Activated CD4-positive, alpha-beta memory T cell treated with anti-CD3 and anti-CD28 coated beads for 36 hours (primary cell): ENCODE data around the gene CACNA1D. TPM values are rescaled to one million over a fixed set of nuclear protein-coding genes. Genes with fewer than 3 reads are reported as not detected.

Source experiments
- CTCF ChIA-PET: fragments of 350-600 bp; sonication (Branson Sonifier 250); formaldehyde crosslinking; loops from one replicate; lab custom pipeline; 2021; ENCODE audit warnings: antibody characterized with exemption, inconsistent platforms; lab: Charles Lee
- POLR2A ChIA-PET: fragments of 350-600 bp; sonication (Branson Sonifier 250); formaldehyde crosslinking; loops from one replicate; lab custom pipeline; 2021; ENCODE audit warnings: antibody characterized with exemption; lab: Charles Lee
- DNase-seq: peaks from one replicate; pipeline ENCODE4 v3.0.0-alpha.2; 2020
- H3K27ac Mint-ChIP-seq: one replicate; pipeline ENCODE4 v1.8.0; 2021; ENCODE audit warnings: mixed read lengths
- H3K27me3 Mint-ChIP-seq: one replicate; pipeline ENCODE4 v1.8.0; 2021; ENCODE audit warnings: mixed read lengths
- H3K36me3 Mint-ChIP-seq: one replicate; pipeline ENCODE4 v1.8.0; 2021; ENCODE audit warnings: mixed read lengths
- H3K4me1 Mint-ChIP-seq: one replicate; pipeline ENCODE4 v1.8.0; 2021; ENCODE audit warnings: low read depth, mixed read lengths
- H3K4me3 Mint-ChIP-seq: one replicate; pipeline ENCODE4 v1.8.0; 2021; ENCODE audit warnings: mild to moderate bottlenecking, mixed read lengths
- H3K9me3 Mint-ChIP-seq: one replicate; pipeline ENCODE4 v1.8.0; 2021; ENCODE audit warnings: mixed read lengths
- intact Hi-C: fragments of 100-400 bp; cut with micrococcal nuclease; formaldehyde crosslinking; loops from one replicate; pipeline ENCODE4 v1.15.1; 2023
- total RNA-seq, 2 experiments: library from RNA; stranded (reverse); gene quantifications; one replicate each; pipeline ENCODE4 v1.2.3, GENCODE V29; 2021

Gene CACNA1D
- total RNA-seq, 2 experiments from 2014 or later = 0.24 to 0.53 TPM

GRCh38 chr3:53496984-53497383, 2.6 kb downstream of the CACNA1D start:
- CTCF ChIA-PET = no interaction called here
- DNase-seq = no peak
- no peaks in the 10 kb centered on the region for H3K36me3 Mint-ChIP-seq
- peaks cover 38% of the 10 kb centered on the region for H3K27me3 Mint-ChIP-seq
- H3K9me3 Mint-ChIP-seq = no peaks in the 10 kb centered on the region
- H3K27ac Mint-ChIP-seq = no peak overlapping the region
- POLR2A ChIA-PET = no interaction called here
- intact Hi-C loops = loop anchor here (5.0 kb wide), 1 partner anchor 120 kb away; no protein-coding TSS in a partner anchor
- no peak overlapping the region for H3K4me3 Mint-ChIP-seq
- H3K4me1 Mint-ChIP-seq = peaks cover 13% of the 10 kb centered on the region

DNA sequence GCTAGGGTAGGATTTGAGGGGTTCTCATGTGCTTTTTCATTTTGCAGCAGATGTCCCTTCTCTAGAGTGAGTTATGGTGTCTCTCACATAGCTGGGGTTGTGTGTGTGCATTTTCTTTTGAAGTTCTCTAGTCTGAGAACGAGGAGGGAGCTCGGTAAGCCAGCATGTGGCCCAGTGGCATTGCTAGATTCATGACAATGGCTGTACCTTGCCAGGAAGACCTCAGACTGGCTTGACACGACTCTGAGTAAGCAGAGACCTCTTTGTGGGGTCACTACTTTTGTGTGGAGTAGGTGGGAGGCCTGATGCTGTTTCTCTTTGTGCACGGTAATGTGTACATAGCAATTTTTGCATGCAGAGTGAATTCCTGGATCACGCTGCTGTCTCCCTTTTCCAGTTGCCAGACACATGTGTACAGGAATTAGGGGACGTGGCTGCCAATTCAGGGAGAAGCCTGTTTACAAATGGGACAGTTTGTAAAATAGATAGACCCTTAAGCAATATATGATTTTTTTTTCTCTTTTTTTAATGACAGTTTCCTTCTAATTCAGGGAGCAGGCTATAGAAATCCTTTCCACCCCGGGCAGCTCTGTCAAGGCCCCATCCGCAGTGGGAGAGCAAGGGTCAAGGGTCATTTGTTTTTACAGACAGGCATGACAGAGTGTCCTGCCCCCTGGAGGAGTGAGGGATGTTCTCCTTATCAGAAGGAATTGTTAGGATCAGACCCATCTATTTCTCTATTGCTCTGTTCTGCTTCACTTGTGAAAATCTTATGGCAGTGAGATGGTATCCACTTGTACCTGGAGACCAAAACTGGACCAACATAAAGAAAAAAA, 4.6 kb downstream of the CACNA1D start:
- POLR2A ChIA-PET = no interaction called here
- no peaks in the 10 kb centered on the region for H3K9me3 Mint-ChIP-seq
- CTCF ChIA-PET = interaction anchor here (1.4 kb wide), 1 partner anchor 14 kb away, joined by 3 read pairs; no protein-coding TSS in a partner anchor
- H3K4me3 Mint-ChIP-seq = no peak overlapping the region
- peaks cover 9% of the 10 kb centered on the region for H3K4me1 Mint-ChIP-seq
- H3K36me3 Mint-ChIP-seq = no peaks in the 10 kb centered on the region
- intact Hi-C loops = loop anchor here (5.0 kb wide), 1 partner anchor 122 kb away; no protein-coding TSS in a partner anchor
- no peak overlapping the region for H3K27ac Mint-ChIP-seq
- H3K27me3 Mint-ChIP-seq = peaks cover 27% of the 10 kb centered on the region
- DNase-seq = no peak

DNA sequence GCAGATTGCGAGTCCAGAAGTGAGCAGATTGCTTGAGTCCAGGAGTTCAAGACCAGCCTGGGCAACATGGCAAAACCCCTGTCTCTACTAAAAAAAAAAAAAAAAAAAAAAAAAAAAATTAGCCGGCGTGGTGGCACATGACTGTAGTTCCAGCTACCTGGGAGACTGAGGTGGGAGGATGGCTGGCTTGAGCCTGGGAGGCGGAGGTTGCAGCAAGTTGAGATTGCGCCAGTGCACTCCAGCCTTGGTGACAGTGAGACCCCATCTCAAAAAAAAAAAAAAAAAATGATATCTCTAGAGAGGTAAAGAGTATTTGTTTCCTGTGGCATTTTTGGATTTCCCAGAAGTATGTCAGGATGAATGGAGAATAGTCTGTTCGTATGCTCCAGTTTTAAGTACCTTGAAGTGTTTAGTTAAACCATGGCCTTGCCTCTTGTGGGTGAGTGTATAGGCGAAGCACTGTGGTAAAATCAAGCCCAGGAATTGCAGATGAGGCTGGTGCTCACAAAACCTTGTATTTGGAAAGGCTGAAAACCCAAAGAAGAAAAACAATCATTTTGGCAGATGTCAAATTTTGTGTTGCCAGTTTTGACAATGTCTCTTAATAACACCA, 5.9 kb downstream of the CACNA1D start:
- CTCF ChIA-PET = no interaction called here
- DNase-seq = no peak
- H3K27ac Mint-ChIP-seq = no peak overlapping the region
- no peaks in the 10 kb centered on the region for H3K9me3 Mint-ChIP-seq
- H3K4me1 Mint-ChIP-seq = peaks cover 6% of the 10 kb centered on the region
- no peak overlapping the region for H3K4me3 Mint-ChIP-seq
- no peaks in the 10 kb centered on the region for H3K36me3 Mint-ChIP-seq
- H3K27me3 Mint-ChIP-seq = peaks cover 24% of the 10 kb centered on the region
- POLR2A ChIA-PET = no interaction called here
- intact Hi-C loops = no loop called here

DNA sequence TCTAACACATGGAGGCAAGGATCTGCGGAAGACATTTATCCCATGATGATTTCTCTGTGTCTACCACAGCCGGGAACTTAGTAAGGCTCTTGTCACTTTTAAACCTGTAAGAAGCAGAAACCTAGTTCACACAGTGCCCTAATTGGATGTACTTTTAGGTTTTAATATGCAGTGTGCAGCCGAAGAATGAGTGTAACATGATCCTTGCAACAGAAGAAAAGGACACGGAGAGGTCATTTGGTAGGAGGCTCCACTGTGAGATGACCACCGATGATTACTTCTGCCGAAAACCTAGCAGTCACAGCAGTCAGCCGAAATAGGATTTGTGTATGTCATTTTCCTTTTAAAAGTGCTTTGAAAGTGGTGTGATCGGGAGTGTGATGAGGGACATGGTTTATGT, 6.8 kb downstream of the CACNA1D start:
- Mint-ChIP-seq H3K4me3 (no peak overlapping the region), H3K27me3 (peaks cover 26% of the 10 kb centered on the region)
- intact Hi-C loops = no loop called here

GRCh38 chr3:53502737-53503136, 8.3 kb downstream of the CACNA1D start:
- no peaks in the 10 kb centered on the region for H3K4me1 Mint-ChIP-seq
- H3K36me3 Mint-ChIP-seq = no peaks in the 10 kb centered on the region
- no peak overlapping the region for H3K27ac Mint-ChIP-seq
- DNase-seq = no peak
- intact Hi-C loops = no loop called here
- CTCF ChIA-PET = interaction anchor here (1.1 kb wide), 1 partner anchor 11 kb away, joined by 3 read pairs; no protein-coding TSS in a partner anchor
- POLR2A ChIA-PET = interaction anchor here (1.2 kb wide), 1 partner anchor 10 kb away, joined by 3 read pairs; no protein-coding TSS in a partner anchor
- no peak overlapping the region for H3K4me3 Mint-ChIP-seq
- H3K27me3 Mint-ChIP-seq = peaks cover 13% of the 10 kb centered on the region
- H3K9me3 Mint-ChIP-seq = no peaks in the 10 kb centered on the region

More for the DNA sequence above, 6.8 kb downstream of the CACNA1D start:
- Mint-ChIP-seq H3K4me1 (no peaks in the 10 kb centered on the region), H3K9me3 (no peaks in the 10 kb centered on the region), H3K36me3 (no peaks in the 10 kb centered on the region), H3K27ac (no peak overlapping the region)
- DNase-seq = no peak
- CTCF ChIA-PET = no interaction called here
- POLR2A ChIA-PET = no interaction called here

DNA sequence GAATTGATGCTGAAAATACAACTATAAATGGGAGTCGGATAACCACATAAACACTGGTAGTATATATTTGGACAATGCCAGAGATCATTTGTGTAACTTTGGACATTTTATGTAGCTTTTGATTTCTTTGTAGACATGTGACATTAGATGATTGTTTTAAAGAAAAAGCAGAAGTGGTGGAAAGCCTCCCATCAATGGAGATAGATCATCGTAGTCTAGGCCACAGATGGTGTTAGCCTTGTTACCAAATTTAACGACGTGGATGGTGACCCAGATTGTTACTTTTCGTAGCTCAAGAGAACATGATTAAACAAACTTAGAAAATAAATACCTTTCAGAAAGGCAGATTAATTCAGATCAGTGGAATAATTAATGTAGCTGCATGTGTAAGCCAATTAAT, 8.8 kb downstream of the CACNA1D start:
- no peaks in the 10 kb centered on the region for H3K9me3 Mint-ChIP-seq
- no peak overlapping the region for H3K27ac Mint-ChIP-seq
- DNase-seq = no peak
- intact Hi-C loops = no loop called here
- ChIA-PET POLR2A (interaction anchor here (1.2 kb wide), 1 partner anchor 10 kb away, joined by 3 read pairs; no protein-coding TSS in a partner anchor), CTCF (interaction anchor here (0.7 to 1.2 kb wide), 2 partner anchors 10 to 20 kb away, joined by 4 to 5 read pairs; no protein-coding TSS in a partner anchor)
- no peak overlapping the region for H3K4me3 Mint-ChIP-seq
- no peaks in the 10 kb centered on the region for H3K36me3 Mint-ChIP-seq
- peaks cover 11% of the 10 kb centered on the region for H3K27me3 Mint-ChIP-seq
- no peaks in the 10 kb centered on the region for H3K4me1 Mint-ChIP-seq

- Mint-ChIP-seq H3K27ac (no peak overlapping the region), H3K36me3 (no peaks in the 10 kb centered on the region), H3K27me3 (peaks cover 14% of the 10 kb centered on the region), H3K4me3 (no peak overlapping the region), H3K4me1 (no peaks in the 10 kb centered on the region), H3K9me3 (no peaks in the 10 kb centered on the region)
- intact Hi-C loops = no loop called here
- ChIA-PET POLR2A (no interaction called here), CTCF (no interaction called here)
- DNase-seq = no peak
These were observed 11.8 kb downstream of the CACNA1D start for GRCh38 chr3:53506110-53506762.

- H3K4me1 Mint-ChIP-seq = no peaks in the 10 kb centered on the region
- no peaks in the 10 kb centered on the region for H3K36me3 Mint-ChIP-seq
- CTCF ChIA-PET = no interaction called here
- no peak overlapping the region for H3K4me3 Mint-ChIP-seq
- intact Hi-C loops = no loop called here
- POLR2A ChIA-PET = no interaction called here
- DNase-seq = no peak
- H3K27ac Mint-ChIP-seq = no peak overlapping the region
- no peaks in the 10 kb centered on the region for H3K9me3 Mint-ChIP-seq
- H3K27me3 Mint-ChIP-seq = peaks cover 14% of the 10 kb centered on the region
These were observed 12.3 kb downstream of the CACNA1D start for GRCh38 chr3:53506763-53507145.

GRCh38 chr3:53509494-53509893, 15.1 kb downstream of the CACNA1D start:
- Mint-ChIP-seq H3K36me3 (no peaks in the 10 kb centered on the region), H3K27me3 (peaks cover 24% of the 10 kb centered on the region), H3K27ac (no peak overlapping the region), H3K9me3 (no peaks in the 10 kb centered on the region), H3K4me3 (no peak overlapping the region), H3K4me1 (no peaks in the 10 kb centered on the region)
- intact Hi-C loops = no loop called here
- POLR2A ChIA-PET = no interaction called here
- CTCF ChIA-PET = interaction anchor here (1.0 kb wide), 1 partner anchor 135 kb away, joined by 3 read pairs; no protein-coding TSS in a partner anchor
- DNase-seq = no peak

- no peaks in the 10 kb centered on the region for H3K9me3 Mint-ChIP-seq
- no peak for DNase-seq
- ChIA-PET CTCF (no interaction called here), POLR2A (no interaction called here)
- H3K27me3 Mint-ChIP-seq = peaks cover 24% of the 10 kb centered on the region
- intact Hi-C loops = loop anchor here (5.0 kb wide), 1 partner anchor 288 kb away; no protein-coding TSS in a partner anchor
- no peak overlapping the region for H3K4me3 Mint-ChIP-seq
- H3K4me1 Mint-ChIP-seq = no peaks in the 10 kb centered on the region
- no peaks in the 10 kb centered on the region for H3K36me3 Mint-ChIP-seq
- no peak overlapping the region for H3K27ac Mint-ChIP-seq
These were observed 16.1 kb downstream of the CACNA1D start for GRCh38 chr3:53510508-53510907.

DNA sequence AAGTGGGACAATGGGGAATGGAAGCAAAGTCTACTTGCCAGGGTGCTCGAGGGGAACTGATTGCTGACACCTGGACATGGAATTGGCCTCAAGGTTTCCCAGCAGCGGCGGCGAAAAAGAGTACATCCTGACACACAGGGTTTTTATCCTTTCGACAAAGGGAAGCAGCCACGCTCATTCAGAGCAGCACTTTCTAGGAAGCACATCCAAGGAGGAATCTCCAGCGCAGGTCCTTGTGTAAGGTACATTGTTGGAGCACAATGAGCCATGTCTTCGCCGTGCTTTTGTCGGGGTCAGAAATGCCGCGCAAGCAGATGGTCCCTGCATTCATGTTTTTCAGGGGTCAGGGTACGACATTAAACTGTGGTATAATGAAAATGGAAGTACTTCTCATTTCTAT, 16.8 kb downstream of the CACNA1D start:
- no peaks in the 10 kb centered on the region for H3K9me3 Mint-ChIP-seq
- H3K36me3 Mint-ChIP-seq = no peaks in the 10 kb centered on the region
- POLR2A ChIA-PET = no interaction called here
- no peak for DNase-seq
- intact Hi-C loops = loop anchor here (5.0 kb wide), 1 partner anchor 289 kb away; no protein-coding TSS in a partner anchor
- no peak overlapping the region for H3K4me3 Mint-ChIP-seq
- CTCF ChIA-PET = no interaction called here
- no peak overlapping the region for H3K27ac Mint-ChIP-seq
- H3K4me1 Mint-ChIP-seq = no peaks in the 10 kb centered on the region
- H3K27me3 Mint-ChIP-seq = peaks cover 18% of the 10 kb centered on the region
